HEK293 (cell line): ENCODE results near the gene FPR1.

Source experiments
- HOXA7 ChIP-seq: sonication (generic); formaldehyde crosslinking; IDR thresholded peaks from 2 replicates; pipeline ENCODE4 v1.8.1; 2022; ENCODE audit warnings: missing genetic modification reagents, borderline replicate concordance
- PRDM1 ChIP-seq: fragments of 450-650 bp; formaldehyde crosslinking; IDR thresholded peaks from 2 replicates; pipeline ENCODE4; 2016; ENCODE audit warnings: missing biosample characterization, missing genetic modification characterization
- ZEB2 ChIP-seq: fragments of 450-650 bp; formaldehyde crosslinking; IDR thresholded peaks from 2 replicates; pipeline ENCODE4 v1.5.1; 2016; ENCODE audit warnings: missing biosample characterization, missing genetic modification characterization
- ZFP37 ChIP-seq: fragments of 450-650 bp; formaldehyde crosslinking; IDR thresholded peaks from 2 replicates; pipeline ENCODE4 v1.5.1; 2016; ENCODE audit warnings: missing biosample characterization, missing genetic modification characterization
- ZNF292 ChIP-seq: fragments of 450-650 bp; formaldehyde crosslinking; IDR thresholded peaks from 2 replicates; pipeline ENCODE4 v1.5.1; 2016; ENCODE audit warnings: low read depth, missing biosample characterization, missing genetic modification characterization, borderline replicate concordance
- ZNF629 ChIP-seq: fragments of 450-650 bp; formaldehyde crosslinking; IDR thresholded peaks from 2 replicates; pipeline ENCODE4 v1.5.1; 2017; ENCODE audit warnings: missing biosample characterization, missing genetic modification characterization
- TF ChIP-seq, protein P1 (sequence below): fragments of 450-650 bp; formaldehyde crosslinking; IDR thresholded peaks from 2 replicates; pipeline ENCODE4 v1.5.1; 2016; ENCODE audit warnings: missing biosample characterization, missing genetic modification characterization
- TF ChIP-seq, protein P2 (sequence below): fragments of 450-650 bp; formaldehyde crosslinking; IDR thresholded peaks from 2 replicates; pipeline ENCODE4 v1.5.0; 2017; ENCODE audit warnings: missing biosample characterization, missing genetic modification characterization, borderline replicate concordance
- TF ChIP-seq, protein P3 (sequence below): fragments of 450-650 bp; formaldehyde crosslinking; IDR thresholded peaks from 2 replicates; pipeline ENCODE4 v1.5.1; 2016; ENCODE audit warnings: missing biosample characterization, missing genetic modification characterization, low read depth
- TF ChIP-seq, protein P4 (sequence below): fragments of 450-650 bp; formaldehyde crosslinking; optimal IDR thresholded peaks from 2 replicates; pipeline ENCODE3; 2016; ENCODE audit warnings: missing biosample characterization, mild to moderate bottlenecking, missing genetic modification characterization

DNA sequence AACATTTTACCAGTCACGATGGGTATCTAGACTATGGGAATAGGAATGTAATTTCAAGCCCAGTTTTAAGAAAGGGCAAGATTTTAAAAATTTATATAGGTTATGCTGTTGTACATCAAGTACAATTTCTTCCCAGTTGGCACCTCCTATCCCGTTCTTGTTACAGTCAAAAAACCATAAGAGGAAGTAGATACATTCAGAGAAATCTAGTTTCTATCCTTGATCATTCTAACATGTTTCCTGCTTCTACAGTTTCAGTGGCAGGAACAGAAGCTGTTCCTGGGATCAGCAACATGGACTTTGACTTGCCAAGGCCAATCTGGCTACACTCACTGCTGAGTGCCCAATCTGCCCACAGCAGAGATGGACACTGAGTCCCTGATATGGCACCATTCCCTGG lies 28.6 kb upstream of the FPR1 start:
- TF ChIP-seq, protein P1, sequence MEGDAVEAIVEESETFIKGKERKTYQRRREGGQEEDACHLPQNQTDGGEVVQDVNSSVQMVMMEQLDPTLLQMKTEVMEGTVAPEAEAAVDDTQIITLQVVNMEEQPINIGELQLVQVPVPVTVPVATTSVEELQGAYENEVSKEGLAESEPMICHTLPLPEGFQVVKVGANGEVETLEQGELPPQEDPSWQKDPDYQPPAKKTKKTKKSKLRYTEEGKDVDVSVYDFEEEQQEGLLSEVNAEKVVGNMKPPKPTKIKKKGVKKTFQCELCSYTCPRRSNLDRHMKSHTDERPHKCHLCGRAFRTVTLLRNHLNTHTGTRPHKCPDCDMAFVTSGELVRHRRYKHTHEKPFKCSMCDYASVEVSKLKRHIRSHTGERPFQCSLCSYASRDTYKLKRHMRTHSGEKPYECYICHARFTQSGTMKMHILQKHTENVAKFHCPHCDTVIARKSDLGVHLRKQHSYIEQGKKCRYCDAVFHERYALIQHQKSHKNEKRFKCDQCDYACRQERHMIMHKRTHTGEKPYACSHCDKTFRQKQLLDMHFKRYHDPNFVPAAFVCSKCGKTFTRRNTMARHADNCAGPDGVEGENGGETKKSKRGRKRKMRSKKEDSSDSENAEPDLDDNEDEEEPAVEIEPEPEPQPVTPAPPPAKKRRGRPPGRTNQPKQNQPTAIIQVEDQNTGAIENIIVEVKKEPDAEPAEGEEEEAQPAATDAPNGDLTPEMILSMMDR (tag by site-specific recombination), result no peak
- no peak for TF ChIP-seq ZNF292 (tag by site-specific recombination)
- TF ChIP-seq HOXA7, result no peak
- TF ChIP-seq, protein P2, sequence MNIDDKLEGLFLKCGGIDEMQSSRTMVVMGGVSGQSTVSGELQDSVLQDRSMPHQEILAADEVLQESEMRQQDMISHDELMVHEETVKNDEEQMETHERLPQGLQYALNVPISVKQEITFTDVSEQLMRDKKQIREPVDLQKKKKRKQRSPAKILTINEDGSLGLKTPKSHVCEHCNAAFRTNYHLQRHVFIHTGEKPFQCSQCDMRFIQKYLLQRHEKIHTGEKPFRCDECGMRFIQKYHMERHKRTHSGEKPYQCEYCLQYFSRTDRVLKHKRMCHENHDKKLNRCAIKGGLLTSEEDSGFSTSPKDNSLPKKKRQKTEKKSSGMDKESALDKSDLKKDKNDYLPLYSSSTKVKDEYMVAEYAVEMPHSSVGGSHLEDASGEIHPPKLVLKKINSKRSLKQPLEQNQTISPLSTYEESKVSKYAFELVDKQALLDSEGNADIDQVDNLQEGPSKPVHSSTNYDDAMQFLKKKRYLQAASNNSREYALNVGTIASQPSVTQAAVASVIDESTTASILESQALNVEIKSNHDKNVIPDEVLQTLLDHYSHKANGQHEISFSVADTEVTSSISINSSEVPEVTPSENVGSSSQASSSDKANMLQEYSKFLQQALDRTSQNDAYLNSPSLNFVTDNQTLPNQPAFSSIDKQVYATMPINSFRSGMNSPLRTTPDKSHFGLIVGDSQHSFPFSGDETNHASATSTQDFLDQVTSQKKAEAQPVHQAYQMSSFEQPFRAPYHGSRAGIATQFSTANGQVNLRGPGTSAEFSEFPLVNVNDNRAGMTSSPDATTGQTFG (tag by site-specific recombination), result no peak
- TF ChIP-seq PRDM1 (tag by site-specific recombination), result no peak
- no peak for TF ChIP-seq ZEB2 (tag by site-specific recombination)
- no peak for TF ChIP-seq ZNF629 (tag by site-specific recombination)
- no peak for TF ChIP-seq ZFP37 (tag by site-specific recombination)
- TF ChIP-seq, protein P3, sequence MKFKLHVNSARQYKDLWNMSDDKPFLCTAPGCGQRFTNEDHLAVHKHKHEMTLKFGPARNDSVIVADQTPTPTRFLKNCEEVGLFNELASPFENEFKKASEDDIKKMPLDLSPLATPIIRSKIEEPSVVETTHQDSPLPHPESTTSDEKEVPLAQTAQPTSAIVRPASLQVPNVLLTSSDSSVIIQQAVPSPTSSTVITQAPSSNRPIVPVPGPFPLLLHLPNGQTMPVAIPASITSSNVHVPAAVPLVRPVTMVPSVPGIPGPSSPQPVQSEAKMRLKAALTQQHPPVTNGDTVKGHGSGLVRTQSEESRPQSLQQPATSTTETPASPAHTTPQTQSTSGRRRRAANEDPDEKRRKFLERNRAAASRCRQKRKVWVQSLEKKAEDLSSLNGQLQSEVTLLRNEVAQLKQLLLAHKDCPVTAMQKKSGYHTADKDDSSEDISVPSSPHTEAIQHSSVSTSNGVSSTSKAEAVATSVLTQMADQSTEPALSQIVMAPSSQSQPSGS (tag by site-specific recombination), result no peak
- TF ChIP-seq, protein P4, sequence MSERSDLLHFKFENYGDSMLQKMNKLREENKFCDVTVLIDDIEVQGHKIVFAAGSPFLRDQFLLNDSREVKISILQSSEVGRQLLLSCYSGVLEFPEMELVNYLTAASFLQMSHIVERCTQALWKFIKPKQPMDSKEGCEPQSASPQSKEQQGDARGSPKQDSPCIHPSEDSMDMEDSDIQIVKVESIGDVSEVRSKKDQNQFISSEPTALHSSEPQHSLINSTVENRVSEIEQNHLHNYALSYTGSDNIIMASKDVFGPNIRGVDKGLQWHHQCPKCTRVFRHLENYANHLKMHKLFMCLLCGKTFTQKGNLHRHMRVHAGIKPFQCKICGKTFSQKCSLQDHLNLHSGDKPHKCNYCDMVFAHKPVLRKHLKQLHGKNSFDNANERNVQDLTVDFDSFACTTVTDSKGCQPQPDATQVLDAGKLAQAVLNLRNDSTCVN (tag by site-specific recombination), result no peak
